T1000 (cell line): Measurements from ENCODE around the gene TRIO.
"Not testable (repeated sequence)": the region's sequence is repeated elsewhere in the genome, so short reads cannot be mapped to it uniquely, and the experiment has no call there.

Experiments
- DNase-seq: peaks from one replicate; lab custom pipeline; 2025; ENCODE audit warnings: mixed read lengths; lab: John Stamatoyannopoulos, UW

Gene TRIO

GRCh38 chr5:14415024-14415697 lies 272.0 kb downstream of the TRIO start:
- no peak for DNase-seq

DNA sequence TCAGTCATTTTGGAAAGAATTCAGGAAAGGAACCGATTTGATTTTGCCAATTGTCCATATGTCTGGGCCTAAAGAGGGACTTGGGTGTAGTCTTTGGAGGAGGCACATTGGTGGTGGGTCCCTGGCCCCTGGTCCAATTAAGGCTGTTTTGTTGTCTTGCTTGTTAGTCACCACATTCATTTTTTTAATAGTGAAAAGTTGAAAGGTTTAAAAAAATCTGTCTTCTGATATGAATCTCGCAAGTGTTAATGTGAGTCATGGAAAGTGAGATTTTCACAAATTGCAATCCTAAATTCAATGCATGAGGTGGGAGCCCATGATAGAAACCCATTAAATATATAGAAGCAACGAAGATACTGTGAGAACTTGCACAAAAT lies 272.5 kb downstream of the TRIO start:
- no peak for DNase-seq

DNA sequence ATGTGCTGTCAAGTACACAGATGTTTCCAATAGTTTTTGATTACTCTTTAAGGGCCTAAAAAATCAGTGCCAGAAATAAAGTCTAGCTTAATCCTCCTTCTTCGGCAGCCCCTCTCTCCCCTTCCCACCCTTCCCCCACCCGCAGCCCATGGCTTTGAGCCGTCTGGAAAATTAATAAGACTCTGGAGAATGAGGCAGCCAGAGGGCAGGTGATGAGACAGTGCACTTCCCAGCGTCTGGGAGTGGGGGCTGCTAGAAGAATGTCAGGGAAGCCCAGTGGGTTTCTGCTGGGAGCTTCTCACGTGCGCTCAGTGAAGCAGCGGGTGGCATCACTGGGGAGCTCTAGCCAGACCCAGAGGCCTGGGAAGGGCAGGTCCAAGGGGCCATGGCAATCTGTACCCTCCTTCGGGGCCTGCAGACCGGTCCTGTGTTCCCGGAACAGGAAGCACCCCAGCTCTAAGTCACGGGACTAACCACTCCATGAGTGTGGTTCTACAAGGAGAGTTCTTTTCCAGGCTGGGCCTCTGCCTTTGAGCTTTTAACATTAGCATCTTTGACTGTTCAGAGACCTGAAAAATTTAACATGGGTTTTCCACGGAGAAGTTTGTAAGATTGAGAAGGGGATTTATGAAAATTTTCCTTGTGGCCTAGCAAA lies 273.6 kb downstream of the TRIO start:
- DNase-seq, result no peak

DNA sequence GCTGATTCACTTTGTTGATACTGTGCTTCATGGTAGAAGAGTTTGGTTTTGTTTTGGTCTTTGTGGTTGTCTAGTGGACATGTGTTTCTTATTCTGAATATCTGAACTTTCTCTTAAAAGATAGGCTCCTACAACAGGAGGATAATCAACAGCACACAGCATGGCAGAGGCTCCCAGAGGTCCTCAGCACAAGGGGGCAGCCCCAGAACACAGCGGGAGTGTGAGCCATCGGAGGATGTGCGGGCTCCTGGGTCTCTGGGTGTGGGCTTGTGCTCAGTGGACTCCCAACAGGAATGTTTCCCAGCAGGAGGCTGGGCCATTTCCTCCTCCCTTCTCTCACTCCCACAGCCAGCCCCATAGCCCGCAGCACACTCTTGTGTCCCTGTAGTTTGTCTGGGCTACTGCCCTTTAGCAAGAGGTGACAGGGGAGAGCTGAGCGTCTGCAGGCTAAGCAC lies 274.2 kb downstream of the TRIO start:
- DNase-seq, result no peak

GRCh38 chr5:14417792-14418765 lies 274.9 kb downstream of the TRIO start:
- DNase-seq, result no peak

DNA sequence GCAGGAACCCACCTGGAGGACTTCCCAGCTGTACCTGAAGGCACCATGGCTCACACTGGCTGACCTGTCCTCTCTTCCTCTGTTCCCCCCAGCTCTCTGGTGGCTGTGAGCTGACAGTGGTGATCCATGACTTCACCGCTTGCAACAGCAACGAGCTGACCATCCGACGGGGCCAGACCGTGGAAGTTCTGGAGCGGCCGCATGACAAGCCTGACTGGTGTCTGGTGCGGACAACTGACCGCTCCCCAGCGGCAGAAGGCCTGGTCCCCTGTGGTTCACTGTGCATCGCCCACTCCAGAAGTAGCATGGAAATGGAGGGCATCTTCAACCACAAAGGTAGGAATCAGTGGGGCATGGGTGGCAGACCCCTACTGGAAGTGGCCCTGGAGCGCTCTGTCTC lies 276.5 kb downstream of the TRIO start:
- no peak for DNase-seq

- DNase-seq, result no peak
These were observed 277.1 kb downstream of the TRIO start for GRCh38 chr5:14420101-14420811.

DNA sequence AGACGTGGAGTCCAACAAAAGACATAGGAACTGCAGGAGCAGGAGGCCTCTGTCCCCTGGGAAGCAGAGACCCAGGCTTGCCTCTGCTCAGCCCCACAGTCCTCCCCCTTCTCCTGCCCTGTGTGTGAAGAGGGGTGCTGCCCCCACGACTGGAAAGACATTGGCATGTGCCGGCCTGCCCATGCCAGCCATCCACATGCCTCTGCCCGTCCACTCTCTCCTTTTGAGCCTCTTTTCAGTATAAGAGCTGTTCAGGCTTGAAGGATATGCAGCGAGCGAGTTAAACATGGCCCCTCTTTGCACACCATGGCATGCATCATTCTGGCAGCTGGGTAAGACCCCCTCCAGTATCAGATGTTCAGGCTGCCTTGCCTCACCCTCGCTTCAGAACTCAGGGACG lies 278.7 kb downstream of the TRIO start:
- no peak for DNase-seq

GRCh38 chr5:14424011-14424685 lies 281.0 kb downstream of the TRIO start:
- no peak for DNase-seq

DNA sequence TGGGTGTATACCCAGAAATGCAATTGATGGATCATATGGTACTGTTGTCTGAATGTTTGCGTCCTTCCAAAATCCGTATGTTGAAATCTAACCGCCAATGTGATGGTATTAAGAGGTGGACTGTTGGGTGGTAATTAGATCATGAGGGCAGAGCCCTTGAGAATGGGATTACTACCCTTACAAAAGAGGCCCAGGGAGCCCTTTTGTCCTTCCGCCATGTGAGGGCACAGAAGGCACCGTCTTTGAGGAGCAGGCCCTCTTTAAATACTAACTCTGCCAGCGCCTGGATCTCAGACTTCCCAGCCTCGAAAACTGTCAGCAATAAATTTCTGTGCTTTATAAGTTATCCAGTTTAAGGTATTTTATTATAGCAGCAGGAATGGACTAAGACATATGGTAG lies 282.4 kb downstream of the TRIO start:
- DNase-seq, result no peak

DNA sequence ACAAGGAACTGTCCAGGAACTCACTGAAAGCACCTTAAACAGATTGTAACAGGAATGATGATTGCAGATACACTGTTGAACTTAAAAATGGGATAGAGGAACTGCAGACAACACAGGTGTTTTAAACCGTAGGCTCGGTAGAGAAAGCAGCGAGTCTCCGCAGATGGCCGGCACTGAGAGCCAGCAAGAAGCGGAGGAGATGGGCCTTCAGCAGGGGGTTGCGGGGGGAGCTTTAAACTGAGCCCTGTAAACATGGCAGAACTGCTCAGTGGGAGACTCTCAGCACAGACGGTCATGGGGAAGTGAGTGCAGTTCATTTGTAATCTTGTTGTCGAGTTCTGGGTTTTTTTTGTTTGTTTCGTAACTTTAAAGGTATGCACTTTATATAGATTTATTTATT lies 283.4 kb downstream of the TRIO start:
- no peak for DNase-seq

DNA sequence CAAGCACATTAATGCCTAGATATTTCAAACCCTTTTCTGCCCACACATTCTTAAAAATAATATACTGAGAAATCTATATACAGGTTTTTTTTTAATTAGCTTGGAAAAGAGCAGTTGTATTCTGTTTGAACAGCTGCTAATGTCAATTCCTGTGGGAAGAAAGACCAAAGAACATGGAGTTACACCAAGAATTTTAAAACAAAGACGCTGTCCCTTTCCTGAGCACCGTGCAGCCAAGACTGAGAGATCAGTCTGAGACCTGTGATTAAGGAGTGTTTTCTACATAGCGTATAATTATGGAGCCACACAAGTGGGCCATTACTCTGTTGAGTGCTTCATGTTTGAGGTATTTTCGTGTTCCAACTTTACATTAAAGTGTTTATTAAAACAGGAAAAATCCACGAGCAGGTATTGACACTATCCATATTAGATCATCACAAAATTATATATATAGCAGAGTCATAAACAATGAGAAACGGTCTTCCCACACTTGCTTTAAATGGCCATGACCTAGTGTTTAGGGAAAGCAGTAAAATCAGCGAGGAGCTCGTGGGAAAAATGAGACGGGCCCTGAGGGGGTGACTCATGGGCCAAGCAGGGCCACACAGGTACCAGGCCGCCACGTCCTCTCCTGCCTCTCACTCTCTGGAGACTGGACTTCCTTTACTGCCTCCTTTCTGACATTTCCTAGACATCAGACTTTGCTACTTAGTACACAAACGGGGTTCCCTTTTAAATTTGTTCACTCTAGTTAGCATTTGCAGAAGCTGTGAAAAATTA lies 285.4 kb downstream of the TRIO start:
- no peak for DNase-seq

- no peak for DNase-seq
These were observed 286.2 kb downstream of the TRIO start for GRCh38 chr5:14429101-14430050.

DNA sequence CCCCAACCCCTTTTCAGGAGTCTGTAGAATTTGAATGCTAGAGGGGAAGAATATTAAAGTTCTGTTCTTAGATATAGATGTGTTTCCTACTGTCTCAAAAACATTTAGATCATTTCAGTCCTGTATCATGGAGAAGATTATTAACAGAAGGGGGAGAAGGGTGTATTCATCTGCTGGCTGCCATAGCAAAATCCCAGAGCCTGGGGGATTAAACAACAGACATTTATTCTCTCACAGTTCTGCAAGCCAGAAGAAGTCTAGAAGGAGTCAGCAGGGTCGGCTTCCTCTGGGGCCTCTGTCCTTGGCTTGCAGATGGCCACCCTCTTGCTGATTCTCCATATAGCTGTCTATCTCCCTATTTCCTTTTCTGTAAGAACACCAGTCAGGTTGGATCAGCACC lies 288.4 kb downstream of the TRIO start:
- no peak for DNase-seq

- DNase-seq, result no peak
These were observed 289.9 kb downstream of the TRIO start for GRCh38 chr5:14432931-14433589.

DNA sequence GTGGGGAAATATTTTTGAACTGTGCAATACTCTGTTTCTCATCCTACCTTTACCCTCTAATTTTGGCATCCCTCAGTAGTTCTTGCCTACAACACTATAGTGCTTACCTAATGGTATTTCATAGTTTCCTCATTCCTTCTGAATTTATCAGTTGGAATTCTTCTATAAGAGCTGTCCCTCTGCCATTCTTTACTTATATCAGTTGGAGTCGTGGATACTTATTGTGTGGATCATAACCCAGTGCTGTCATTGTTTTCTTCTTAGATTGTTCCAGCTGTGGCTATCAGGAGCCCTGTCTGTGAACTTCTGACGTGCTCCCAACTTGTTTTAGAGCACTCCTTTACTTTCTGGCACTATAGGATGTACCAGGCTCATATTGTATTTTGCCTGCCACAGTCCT lies 292.3 kb downstream of the TRIO start:
- no peak for DNase-seq

GRCh38 chr5:14436122-14436521 lies 293.0 kb downstream of the TRIO start:
- DNase-seq, result not testable (repeated sequence)

DNA sequence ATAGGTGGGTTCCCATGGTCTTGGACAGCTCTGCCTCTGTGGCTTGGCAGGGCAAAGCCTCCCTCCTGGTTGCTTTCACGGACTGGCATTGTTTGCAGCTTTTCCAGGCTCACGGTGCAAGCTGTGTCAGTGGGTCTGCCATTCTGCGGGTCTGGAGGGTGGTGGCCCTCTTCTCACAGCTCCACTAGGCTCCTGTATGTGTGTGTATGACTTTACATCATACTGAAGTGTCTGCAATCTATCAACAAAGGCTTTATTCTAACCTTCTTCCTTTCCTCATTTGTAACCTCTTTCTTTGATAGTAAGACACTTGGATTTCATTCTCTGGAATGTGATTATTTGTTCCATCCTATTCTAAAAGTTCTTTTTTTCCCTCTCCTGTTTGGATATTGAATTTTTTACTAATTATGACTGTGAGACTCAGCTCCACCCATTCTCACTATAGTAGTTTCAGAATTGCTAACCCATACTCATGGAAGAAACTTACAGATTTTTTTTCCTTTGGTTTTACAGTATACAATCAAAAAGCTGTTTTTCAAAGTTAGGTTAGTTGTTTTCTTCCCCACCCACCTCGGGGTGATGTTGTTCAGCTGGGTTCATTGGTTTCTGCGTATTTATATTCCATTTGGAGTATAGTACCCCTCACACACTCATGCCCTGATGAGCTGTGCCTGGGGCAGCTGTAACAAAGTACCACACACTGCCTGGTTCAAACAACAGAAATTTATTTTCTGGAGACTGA lies 293.8 kb downstream of the TRIO start:
- DNase-seq, result no peak
